HepG2 (cell line): Measurements from ENCODE around the gene C2. TPM values are rescaled to one million over a fixed set of nuclear protein-coding genes. Genes with fewer than 3 reads are reported as not detected.

Experiments
- AGO1 ChIP-seq: fragments of 200-400 bp; formaldehyde crosslinking; IDR thresholded peaks from 2 replicates; pipeline ENCODE4 v1.6.1; 2017; ENCODE audit warnings: mild to moderate bottlenecking, low read depth, low read length, moderate library complexity; ENCODE audit not compliant: poor library complexity, severe bottlenecking
- ATF6 ChIP-seq: sonication (generic); formaldehyde crosslinking; conservative IDR thresholded peaks from 2 replicates; pipeline ENCODE4 v1.4.0; 2020; ENCODE audit warnings: missing genetic modification reagents
- CBFB ChIP-seq: sonication (generic); formaldehyde crosslinking; IDR thresholded peaks from 2 replicates; pipeline ENCODE4 v1.4.0; 2020; ENCODE audit warnings: missing genetic modification reagents
- CENPX ChIP-seq: sonication (generic); formaldehyde crosslinking; IDR thresholded peaks from 2 replicates; pipeline ENCODE4 v1.9.0; 2021; ENCODE audit warnings: mild to moderate bottlenecking, missing genetic modification reagents, moderate library complexity
- DNMT1 ChIP-seq: sonication (generic); formaldehyde crosslinking; IDR thresholded peaks from 2 replicates; pipeline ENCODE4 v1.5.1; 2020; ENCODE audit warnings: mild to moderate bottlenecking, missing genetic modification reagents
- FOXA1 ChIP-seq, 2 experiments: fragments of 450-650 bp in 1 of 2; sonication (generic) in 1 of 2; formaldehyde crosslinking in 1 of 2; IDR thresholded peaks; 2 replicates each; pipeline versions ENCODE4 v1.4.0 to v1.6.1; 2016 to 2020; ENCODE audit warnings: missing genetic modification reagents in 1 of 2
- HOXD1 ChIP-seq: sonication (generic); formaldehyde crosslinking; IDR thresholded peaks from 2 replicates; pipeline ENCODE4 v1.5.0; 2020; ENCODE audit warnings: missing genetic modification reagents
- SATB2 ChIP-seq: sonication (generic); formaldehyde crosslinking; IDR thresholded peaks from 2 replicates; pipeline ENCODE4 v1.5.0; 2020; ENCODE audit warnings: missing genetic modification reagents
- SMAD1 ChIP-seq: sonication (generic); formaldehyde crosslinking; IDR thresholded peaks from 2 replicates; pipeline ENCODE4 v1.4.0; 2020; ENCODE audit warnings: missing genetic modification reagents, low read depth, mild to moderate bottlenecking, borderline replicate concordance
- SMARCC2 ChIP-seq: fragments of 450-650 bp; IDR thresholded peaks from 2 replicates; pipeline ENCODE4 v1.6.1; 2017; ENCODE audit warnings: antibody characterized with exemption, mild to moderate bottlenecking
- TCF12 ChIP-seq, 2 experiments: fragments of 450-650 bp in 1 of 2; sonication (generic) in 1 of 2; formaldehyde crosslinking in 1 of 2; IDR thresholded peaks; 2 replicates each; pipeline versions ENCODE4 v1.6.1 to v1.8.0; 2017 to 2022; ENCODE audit warnings: antibody characterized with exemption in 1 of 2, mild to moderate bottlenecking in 1 of 2, missing genetic modification reagents in 1 of 2, moderate library complexity in 1 of 2
- ZBTB2 ChIP-seq: sonication (generic); formaldehyde crosslinking; IDR thresholded peaks from 2 replicates; pipeline ENCODE4 v1.8.0; 2022; ENCODE audit warnings: low read depth, missing genetic modification reagents
- ZFP37 ChIP-seq: sonication (generic); formaldehyde crosslinking; IDR thresholded peaks from 2 replicates; pipeline ENCODE4 v1.4.0; 2020; ENCODE audit warnings: missing genetic modification reagents, borderline replicate concordance
- ZFP41 ChIP-seq: sonication (generic); formaldehyde crosslinking; IDR thresholded peaks from 2 replicates; pipeline ENCODE4 v1.4.0; 2020; ENCODE audit warnings: mild to moderate bottlenecking, missing genetic modification reagents, borderline replicate concordance
- ZFY ChIP-seq: sonication (generic); formaldehyde crosslinking; IDR thresholded peaks from 2 replicates; pipeline ENCODE4 v1.4.0; 2020; ENCODE audit warnings: missing genetic modification reagents
- ZNF234 ChIP-seq: sonication (generic); formaldehyde crosslinking; conservative IDR thresholded peaks from 2 replicates; pipeline ENCODE4 v1.5.1; 2020; ENCODE audit warnings: mild to moderate bottlenecking, missing genetic modification reagents
- ZNF350 ChIP-seq: sonication (generic); formaldehyde crosslinking; IDR thresholded peaks from 2 replicates; pipeline ENCODE4 v1.4.0; 2020; ENCODE audit warnings: mild to moderate bottlenecking, low read depth, missing genetic modification reagents, borderline replicate concordance
- ZNF510 ChIP-seq: sonication (generic); formaldehyde crosslinking; IDR thresholded peaks from 2 replicates; pipeline ENCODE4 v1.4.0; 2020; ENCODE audit warnings: low read depth, mild to moderate bottlenecking, missing genetic modification reagents
- ZNF530 ChIP-seq: sonication (generic); formaldehyde crosslinking; IDR thresholded peaks from 2 replicates; pipeline ENCODE4 v1.5.0; 2020; ENCODE audit warnings: low read depth, mild to moderate bottlenecking, missing genetic modification reagents
- ZNF607 ChIP-seq: sonication (generic); formaldehyde crosslinking; IDR thresholded peaks from 2 replicates; pipeline ENCODE4 v1.5.1; 2020; ENCODE audit warnings: missing genetic modification reagents, mild to moderate bottlenecking, borderline replicate concordance
- ZNF616 ChIP-seq: sonication (generic); formaldehyde crosslinking; IDR thresholded peaks from 2 replicates; pipeline ENCODE4 v1.5.0; 2020; ENCODE audit warnings: low read depth, mild to moderate bottlenecking, missing genetic modification reagents
- ZNF674 ChIP-seq: sonication (generic); formaldehyde crosslinking; IDR thresholded peaks from 2 replicates; pipeline ENCODE4 v1.5.0; 2020; ENCODE audit warnings: low read depth, mild to moderate bottlenecking, missing genetic modification reagents
- ZNF691 ChIP-seq: sonication (generic); formaldehyde crosslinking; IDR thresholded peaks from 2 replicates; pipeline ENCODE4 v1.4.0; 2020; ENCODE audit warnings: missing genetic modification reagents, low read depth, mild to moderate bottlenecking, borderline replicate concordance
- ZNF775 ChIP-seq: sonication (generic); formaldehyde crosslinking; IDR thresholded peaks from 2 replicates; pipeline ENCODE4 v1.4.0; 2020; ENCODE audit warnings: missing genetic modification reagents, mild to moderate bottlenecking, moderate library complexity, borderline replicate concordance
- polyA plus RNA-seq, 8 experiments: library from polyadenylated mRNA; depleted of rRNA in 3 of 8; stranded (reverse) in 7 of 8; unstranded in 1 of 8; fragments of >200 nt; fragmentation: Illumina TruSeq in 4 of 8; extraction: Trizol in 4 of 8; gene quantifications; 2 replicates each; pipeline versions ENCODE4 v1.2.1 to v1.2.3, GENCODE V29; 2011 to 2016; ENCODE audit warnings: low read depth in 4 of 8, missing spikeins in 1 of 8, mixed read lengths in 1 of 8; ENCODE audit not compliant: insufficient read depth in 1 of 8
- total RNA-seq, 5 experiments: library from RNA; depleted of rRNA; stranded (reverse); fragments of >200 nt; fragmentation: Illumina TruSeq; extraction: Trizol; gene quantifications; 2 replicates each; pipeline ENCODE4 v1.2.3, GENCODE V29; 2016; ENCODE audit warnings: low read depth in 1 of 5

The C2 gene
- total and polyA plus RNA-seq, 2 of the 13 experiments (the other 11 are each of a cell fraction or from before 2014, with no cell fraction given) = 165 to 307 TPM

- TF ChIP-seq HOXD1 (CRISPR knock-in tag) (peak; percentile 28; the same call in 1 of the 2 replicates), TCF12 (IDR thresholded peaks at IDR 0.05) (no peak), TCF12 (CRISPR knock-in tag; IDR thresholded peaks at IDR 0.05) (no peak; the same call in 1 of the 2 replicates), ZNF691 (CRISPR knock-in tag) (0 out of 2 replicates have a peak, but pooled peaks have one; percentile 31), DNMT1 (no peak), ZNF775 (0 out of 2 replicates have a peak, but pooled peaks have one; percentile 40), ZFP37 (CRISPR knock-in tag) (no peak), ZNF530 (no peak), AGO1 (no peak), SATB2 (CRISPR knock-in tag) (no peak; the same call in 1 of the 2 replicates), FOXA1 (IDR thresholded peaks at IDR 0.05) (no peak), FOXA1 (CRISPR knock-in tag; IDR thresholded peaks at IDR 0.05) (no peak), SMAD1 (CRISPR knock-in tag) (no peak), ZNF674 (CRISPR knock-in tag) (no peak), ATF6 (CRISPR knock-in tag) (no peak), ZNF350 (CRISPR knock-in tag) (no peak), ZNF510 (0 out of 2 replicates have a peak, but pooled peaks have one; percentile 62), ZFP41 (CRISPR knock-in tag) (no peak), ZFY (peak; percentile 41; the same call in 1 of the 2 replicates), CBFB (CRISPR knock-in tag) (no peak), ZBTB2 (CRISPR knock-in tag) (no peak), ZNF234 (CRISPR knock-in tag) (no peak), SMARCC2 (no peak), ZNF607 (CRISPR knock-in tag) (no peak; the same call in 1 of the 2 replicates), ZNF616 (no peak), CENPX (CRISPR knock-in tag) (no peak)
These were observed 550 bp downstream of the C2 start (continued) for GRCh38 chr6:31927863-31928671.
